HCT116 (cell line): ENCODE results near the gene NGRN. TPM values are rescaled to one million over a fixed set of nuclear protein-coding genes. Genes with fewer than 3 reads are reported as not detected.
"Not testable (repeated sequence)": the region's sequence is repeated elsewhere in the genome, so short reads cannot be mapped to it uniquely, and the experiment has no call there.

Source experiments
- ATAC-seq: fragments of 200-7000 bp; cut with Tn5 transposase; 2 replicates; pipeline ENCODE4 v1.9.1; 2020; ENCODE audit warnings: mild to moderate bottlenecking, moderate library complexity
- BruUV-seq: library from RNA; stranded (reverse); fragments of 400-500 nt; replicated peaks from 2 replicates; lab custom pipeline; 2021; lab: Mats Ljungman, UMichigan
- CTCF ChIA-PET: fragments of 300-600 bp; sonication (Branson Sonifier 250); formaldehyde crosslinking; loops from one replicate; lab custom pipeline; 2021; ENCODE audit warnings: antibody characterized with exemption; lab: Charles Lee
- POLR2A ChIA-PET: fragments of 300-600, 350-600 bp; sonication (Branson Sonifier 250); formaldehyde crosslinking; loops from one replicate; lab custom pipeline; 2021; ENCODE audit warnings: antibody characterized with exemption; lab: Charles Lee
- RAD21 ChIA-PET, 2 experiments: fragments of 300-600 bp; sonication (Branson Sonifier 250); formaldehyde crosslinking; loops; one replicate each; lab custom pipeline; 2023; ENCODE audit warnings: low total read pairs in 2 of 2; ENCODE audit not compliant: uncharacterized antibody in 2 of 2, unreplicated experiment in 2 of 2, low non-redundant PET in 1 of 2; lab: Charles Lee
- DNase-seq: peaks from one replicate; pipeline ENCODE4 v3.0.0-alpha.2; 2010; ENCODE audit warnings: low read depth, low spot score
- H2AFZ ChIP-seq: fragments of 200-600 bp; shearing (Covaris generic), sonication (generic); 2 replicates; pipeline ENCODE4 v1.6.1; 2017; ENCODE audit warnings: low read depth, mixed run types, mixed read lengths, antibody characterized with exemption, low read length; ENCODE audit not compliant: poor library complexity, severe bottlenecking
- H3K27ac ChIP-seq: 2 replicates; pipeline ENCODE4 v1.5.1; 2012; ENCODE audit warnings: low read depth, low read length
- H3K27me3 ChIP-seq: fragments of 200-600 bp; sonication (generic); 2 replicates; pipeline ENCODE4 v1.6.1; 2016; ENCODE audit warnings: mixed run types, low read length, mixed read lengths; ENCODE audit not compliant: insufficient read depth
- H3K36me3 ChIP-seq, 2 experiments: fragments of 200-500 bp in 1 of 2; fragments of 200-600 bp in 1 of 2; sonication (Bioruptor generic) in 1 of 2; sonication (generic) in 1 of 2; 2 replicates each; pipeline versions ENCODE4 v1.5.1 to v1.6.1; 2014 to 2016; ENCODE audit warnings: low read length in 2 of 2, inconsistent platforms in 1 of 2, mixed read lengths in 1 of 2, mixed run types in 1 of 2; ENCODE audit not compliant: insufficient read depth in 2 of 2, control insufficient read depth in 1 of 2
- H3K4me1 ChIP-seq, 2 experiments: fragments of 200-600 bp in 1 of 2; sonication (generic) in 1 of 2; 2 replicates each; pipeline versions ENCODE4 v1.5.1 to v1.6.1; 2012 to 2017; ENCODE audit warnings: low read length in 2 of 2, inconsistent platforms in 1 of 2, mild to moderate bottlenecking in 1 of 2, mixed read lengths in 1 of 2, mixed run types in 1 of 2, moderate library complexity in 1 of 2; ENCODE audit not compliant: insufficient read depth in 2 of 2, control insufficient read depth in 1 of 2
- H3K4me2 ChIP-seq: fragments of 200-600 bp; sonication (generic); 2 replicates; pipeline ENCODE4 v1.6.1; 2017; ENCODE audit warnings: mixed run types, low read length, mixed read lengths
- H3K4me3 ChIP-seq, 2 experiments: fragments of 200-600 bp in 1 of 2; sonication (generic) in 1 of 2; replicated peaks in 1 of 2; 2 replicates each; pipeline ENCODE4 v1.5.1; 2011 to 2016; ENCODE audit warnings: low read length in 2 of 2, control low read depth in 1 of 2, low read depth in 1 of 2, mild to moderate bottlenecking in 1 of 2, mixed read lengths in 1 of 2, mixed run types in 1 of 2
- H3K79me2 ChIP-seq: fragments of 200-600 bp; sonication (generic); 2 replicates; pipeline ENCODE4 v1.6.1; 2017; ENCODE audit warnings: mild to moderate bottlenecking, mixed run types, low read length, moderate library complexity, mixed read lengths; ENCODE audit not compliant: insufficient read depth
- H3K9ac ChIP-seq: fragments of 200-600 bp; sonication (generic); 2 replicates; pipeline ENCODE4 v1.6.1; 2016; ENCODE audit warnings: low read length, mixed read lengths
- H3K9me2 ChIP-seq: fragments of 200-600 bp; sonication (generic), shearing (Covaris generic); 2 replicates; pipeline ENCODE4 v1.6.1; 2017; ENCODE audit warnings: mixed run types, mild to moderate bottlenecking, moderate library complexity; ENCODE audit not compliant: insufficient read depth
- H3K9me3 ChIP-seq, 2 experiments: fragments of 200-500 bp in 1 of 2; fragments of 200-600 bp in 1 of 2; sonication (Bioruptor generic) in 1 of 2; sonication (generic) in 1 of 2; 2 replicates each; pipeline ENCODE4 v1.6.1; 2014 to 2017; ENCODE audit warnings: low read length in 2 of 2, mixed read lengths in 2 of 2, inconsistent platforms in 1 of 2, low read depth in 1 of 2, mild to moderate bottlenecking in 1 of 2, mixed run types in 1 of 2, moderate library complexity in 1 of 2; ENCODE audit not compliant: control insufficient read depth in 1 of 2, insufficient read depth in 1 of 2
- H4K20me1 ChIP-seq: fragments of 200-600 bp; sonication (generic), shearing (Covaris generic); 2 replicates; pipeline ENCODE4 v1.6.1; 2017; ENCODE audit warnings: mixed run types, mild to moderate bottlenecking, moderate library complexity; ENCODE audit not compliant: insufficient read depth
- ATF3 ChIP-seq: IDR thresholded peaks from 2 replicates; pipeline ENCODE4 v1.6.1; 2012
- CBX3 ChIP-seq: IDR thresholded peaks from 2 replicates; pipeline ENCODE4 v1.6.1; 2012; ENCODE audit warnings: low read depth
- ELF1 ChIP-seq: IDR thresholded peaks from 2 replicates; pipeline ENCODE4 v1.6.1; 2012; ENCODE audit warnings: low read depth, borderline replicate concordance
- EZH2phosphoT487 ChIP-seq: fragments of 200-600 bp; IDR thresholded peaks from 2 replicates; pipeline ENCODE4 v1.6.1; 2018; ENCODE audit warnings: antibody characterized with exemption, borderline replicate concordance
- FOSL1 ChIP-seq: IDR thresholded peaks from 2 replicates; pipeline ENCODE4 v1.6.1; 2012; ENCODE audit warnings: low read depth
- POLR2A ChIP-seq: IDR thresholded peaks from 2 replicates; pipeline ENCODE4 v1.7.0; 2011; ENCODE audit warnings: borderline replicate concordance; ENCODE audit not compliant: insufficient read depth, insufficient read length; ENCODE audit errors: extremely low read depth
- POLR2AphosphoS5 ChIP-seq: IDR thresholded peaks from 2 replicates; pipeline ENCODE4 v1.6.1; 2011; ENCODE audit warnings: mild to moderate bottlenecking, low read depth, low read length, moderate library complexity
- RAD21 ChIP-seq: IDR thresholded peaks from 2 replicates; pipeline ENCODE4 v1.6.1; 2012; ENCODE audit warnings: low read depth, mild to moderate bottlenecking
- TCF7L2 ChIP-seq: IDR thresholded peaks from 2 replicates; pipeline ENCODE4 v1.7.0; 2011; ENCODE audit warnings: borderline replicate concordance, inconsistent platforms; ENCODE audit not compliant: insufficient read depth, insufficient read length; ENCODE audit errors: extremely low read depth
- ZNF274 ChIP-seq: fragments of 200-500 bp; sonication (Bioruptor generic); IDR thresholded peaks from 2 replicates; pipeline ENCODE4 v1.6.1; 2014; ENCODE audit warnings: mild to moderate bottlenecking, low read depth, low read length, inconsistent platforms
- intact Hi-C: fragments of 100-400 bp; cut with micrococcal nuclease; formaldehyde crosslinking; loops from 2 replicates; pipeline ENCODE4 v1.10.0; 2022
- total RNA-seq: library from RNA; stranded (reverse); gene quantifications from one replicate; pipeline ENCODE4 v1.2.1, GENCODE V29; 2021; ENCODE audit not compliant: unreplicated experiment

NGRN gene
- total RNA-seq, 1 experiment from 2014 or later: 72.7 TPM

GRCh38 chr15:90259524-90259923, 5.9 kb upstream of the NGRN start (continued):
- no peak for TF ChIP-seq CBX3
- no peak for TF ChIP-seq TCF7L2
- no peak for TF ChIP-seq ZNF274
- TF ChIP-seq RAD21: no peak
- no peak for TF ChIP-seq ELF1
- TF ChIP-seq EZH2phosphoT487: no peak
- TF ChIP-seq, all 23 proteins: peak for 0

- POLR2A ChIA-PET, ATAC-seq, H3K36me3 ChIP-seq, RAD21 ChIA-PET, H3K9me2 ChIP-seq, H4K20me1 ChIP-seq, CTCF ChIA-PET, H3K27ac ChIP-seq, BruUV-seq, H3K27me3 ChIP-seq, H3K4me3 ChIP-seq, intact Hi-C loops, DNase-seq, H3K9ac ChIP-seq, H2AFZ ChIP-seq, H3K4me2 ChIP-seq, H3K9me3 ChIP-seq: not testable (repeated sequence)
- Histone ChIP-seq H3K79me2 (peaks cover 11% of the 10 kb centered on the region), H3K4me1 (peaks cover 7 to 30% of the 10 kb centered on the region in 2 experiments; a peak in 3 of 4 replicates)
Measured at GRCh38 chr15:90260731-90261130, 4.7 kb upstream of the NGRN start.

DNA sequence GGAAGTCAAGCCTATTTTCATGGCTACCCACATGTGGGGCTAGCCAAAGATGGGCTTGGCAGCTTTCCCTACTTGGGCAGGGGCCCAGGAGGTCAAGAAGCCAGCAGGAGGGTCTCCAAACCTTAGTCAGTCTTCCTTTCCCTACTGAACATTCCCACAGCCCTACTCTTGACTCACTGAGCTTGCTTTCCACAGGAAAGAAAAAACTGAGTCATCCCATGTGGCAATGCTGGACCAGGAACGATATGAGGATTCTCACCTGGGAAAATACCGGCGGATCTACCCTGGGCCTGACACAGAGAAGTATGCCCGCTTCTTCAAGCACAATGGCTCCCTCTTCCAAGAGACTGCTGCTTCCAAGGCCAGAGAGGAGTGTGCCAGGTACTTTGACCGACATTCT, 3.7 kb upstream of the NGRN start:
- ChIA-PET RAD21 (interaction anchor here in 1 of 2 experiments (0.6 kb wide), 1 partner anchor 41 kb away, joined by 6 read pairs; no protein-coding TSS in a partner anchor), POLR2A (interaction anchor here (1.0 kb wide), 1 partner anchor 47 kb away, joined by 3 read pairs; no protein-coding TSS in a partner anchor), CTCF (no interaction called here)
- Histone ChIP-seq H3K79me2 (peaks cover 22% of the 10 kb centered on the region), H3K9me3 (no peaks in the 10 kb centered on the region), H3K27me3 (no peaks in the 10 kb centered on the region), H3K4me3 (no peak overlapping the region), H3K27ac (no peak overlapping the region), H3K36me3 (no peaks in the 10 kb centered on the region; a peak in 1 of 4 replicates), H4K20me1 (no peaks in the 10 kb centered on the region), H3K4me1 (peaks cover 8 to 36% of the 10 kb centered on the region in 2 experiments), H3K9me2 (no peaks in the 10 kb centered on the region), H3K9ac (no peak overlapping the region), H2AFZ (no peak overlapping the region), H3K4me2 (peak overlapping the region; percentile 40)
- DNase-seq (no peak), ATAC-seq (no peak)
- intact Hi-C loops: no loop called here
- TF ChIP-seq ATF3 (no peak), POLR2A (no peak), FOSL1 (no peak; the same call in 1 of the 2 replicates), ZNF274 (no peak), POLR2AphosphoS5 (no peak)
- no TSS peak for BruUV-seq
